GM21360 (cell line): ENCODE results near the gene FNDC3B.

ENCODE experiments used
- ATAC-seq: cut with Tn5 transposase; IDR thresholded peaks from one replicate; pipeline ENCODE4 v1.9.1; 2021; ENCODE audit warnings: mild to moderate bottlenecking, moderate library complexity; ENCODE audit not compliant: unreplicated experiment

The FNDC3B gene

DNA sequence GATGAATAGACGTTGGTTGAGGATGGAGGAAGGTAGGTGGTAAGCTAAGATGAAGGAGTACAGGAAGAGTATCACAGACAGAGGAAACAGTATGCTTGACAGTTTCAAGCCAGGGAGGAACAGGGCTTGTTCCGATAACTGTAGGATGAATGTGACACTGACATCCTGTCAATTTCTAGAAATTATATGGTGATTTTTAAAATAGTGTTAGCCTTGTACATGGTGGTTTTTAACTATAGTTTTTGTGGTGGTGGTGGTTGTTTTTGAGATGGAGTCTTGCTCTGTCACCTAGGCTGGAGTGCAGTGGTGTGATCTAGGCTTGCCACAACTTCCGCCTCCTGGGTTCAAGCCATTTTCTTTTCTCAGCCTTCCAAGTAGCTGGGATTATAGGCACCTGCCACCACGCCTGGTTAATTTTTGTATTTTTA, 92.8 kb downstream of the FNDC3B start:
- ATAC-seq = no peak

DNA sequence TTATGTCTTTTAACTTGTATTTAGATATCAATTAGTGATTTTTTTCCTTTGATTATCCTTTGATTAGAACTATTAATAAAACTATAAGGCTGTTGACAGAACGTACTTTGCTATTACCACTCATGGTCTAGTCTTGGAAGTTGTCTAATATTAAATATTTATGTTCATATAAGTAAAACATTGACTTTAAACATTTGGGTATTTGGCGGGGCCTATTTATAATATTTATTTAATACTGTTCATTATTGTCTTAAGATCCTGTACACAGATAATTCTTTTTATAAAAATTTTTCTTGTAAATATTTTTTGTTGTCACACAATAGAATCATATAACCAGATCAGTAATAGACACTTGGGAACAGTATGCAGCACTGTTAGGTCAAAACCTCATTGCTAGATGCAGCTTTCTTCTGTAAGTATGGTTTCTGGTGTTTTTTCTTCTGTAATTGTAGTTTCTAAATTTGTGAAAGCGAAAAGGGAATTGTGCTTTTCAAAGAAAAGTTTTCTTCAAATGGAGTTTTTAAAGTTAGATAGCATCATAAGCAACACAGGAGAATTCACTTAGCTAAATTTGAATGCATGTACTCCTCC, 93.4 kb downstream of the FNDC3B start:
- no peak for ATAC-seq

DNA sequence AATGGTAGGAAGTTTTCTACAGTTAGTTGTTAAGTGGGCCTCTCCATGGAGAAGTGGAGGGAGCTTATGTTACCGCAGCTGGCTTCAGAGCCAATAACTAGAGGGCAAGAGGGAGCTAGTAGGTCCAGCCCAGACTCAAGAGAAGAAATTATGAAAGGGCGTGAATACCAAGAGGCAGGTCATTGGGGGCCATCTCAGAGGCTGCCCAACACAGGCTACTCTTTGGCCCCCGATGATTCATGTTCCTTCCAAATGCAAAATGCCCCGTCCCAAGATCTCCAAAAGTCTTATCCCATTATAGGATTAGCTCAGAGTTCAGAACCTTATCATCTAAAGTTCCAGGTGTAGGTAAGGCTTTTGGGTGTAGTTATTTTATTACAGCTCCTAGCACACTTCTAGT, 94.5 kb downstream of the FNDC3B start:
- no peak for ATAC-seq

DNA sequence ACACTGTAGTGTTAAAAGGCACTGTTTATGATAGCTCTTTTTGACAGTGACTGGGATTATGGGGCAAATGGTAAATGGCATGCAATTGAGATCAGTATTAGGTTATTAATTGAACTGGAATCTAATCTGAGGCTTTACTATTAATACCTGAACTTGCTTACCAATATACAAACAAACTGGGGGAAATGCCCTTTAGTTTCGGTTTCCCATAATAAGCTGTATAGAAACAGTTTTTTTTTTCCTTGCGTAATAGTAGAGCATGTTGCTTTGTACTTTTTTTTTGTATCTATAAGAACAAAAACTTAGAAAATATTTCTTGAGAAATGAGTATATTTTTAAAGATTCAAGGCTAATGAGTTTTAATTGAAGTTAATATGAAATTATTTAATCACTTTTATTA, 95.0 kb downstream of the FNDC3B start:
- no peak for ATAC-seq

DNA sequence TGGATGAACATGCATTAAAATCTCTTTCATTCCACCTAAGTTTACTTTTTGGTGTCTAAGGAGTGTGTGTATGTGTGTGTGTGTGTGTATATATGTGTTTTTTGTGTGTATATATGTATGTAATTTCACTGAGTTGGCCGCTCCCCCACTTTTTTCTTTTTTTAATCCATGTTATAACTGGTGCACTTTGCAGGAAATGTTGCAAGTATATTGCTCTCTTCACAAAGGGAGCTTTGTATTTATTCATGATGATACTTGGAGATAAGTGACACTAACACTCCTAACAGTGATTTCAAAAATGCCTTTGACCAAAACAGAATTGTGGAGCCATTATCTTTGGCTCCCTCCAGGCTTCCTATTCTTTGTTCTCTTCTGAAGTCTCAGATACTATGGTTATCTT, 95.8 kb downstream of the FNDC3B start:
- no peak for ATAC-seq

DNA sequence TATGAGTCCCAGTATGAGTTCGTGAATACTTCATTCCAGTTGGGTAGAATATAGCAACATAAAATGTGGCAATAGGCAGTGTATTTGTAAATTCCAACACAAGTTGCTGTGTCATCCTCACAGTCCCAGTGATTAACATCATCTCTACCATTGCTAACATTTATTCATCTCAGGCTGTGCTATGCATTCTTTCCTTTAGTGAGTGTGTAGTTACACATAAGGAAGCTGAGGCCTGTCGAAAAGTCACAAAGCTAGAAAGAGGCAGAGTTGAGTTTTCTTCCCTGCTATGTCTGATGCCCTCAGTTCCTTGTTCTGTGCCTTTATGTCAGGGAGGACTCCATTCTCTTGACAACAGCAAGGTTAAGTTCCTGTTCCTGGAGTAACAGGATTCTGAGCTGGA, 96.4 kb downstream of the FNDC3B start:
- ATAC-seq = no peak

DNA sequence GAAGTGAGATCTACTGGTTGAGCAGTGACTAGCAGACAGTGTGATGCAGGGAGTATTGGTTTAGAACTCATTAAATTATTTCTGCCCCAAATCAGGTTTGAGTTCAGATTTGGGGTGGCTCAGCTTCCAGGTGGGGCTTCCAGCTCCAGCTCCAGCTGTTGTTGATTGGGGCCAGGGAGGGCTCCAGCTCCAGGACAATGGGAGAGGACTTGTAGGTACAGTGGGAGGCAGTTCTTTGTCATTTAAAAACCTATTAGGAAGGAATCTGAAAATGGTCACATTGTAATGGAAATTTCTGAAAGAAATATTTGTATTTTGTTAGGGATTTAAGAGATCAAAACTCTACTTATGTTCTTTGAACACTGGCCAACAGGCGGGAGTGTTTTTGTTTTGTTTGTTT, 97.0 kb downstream of the FNDC3B start:
- ATAC-seq = no peak

DNA sequence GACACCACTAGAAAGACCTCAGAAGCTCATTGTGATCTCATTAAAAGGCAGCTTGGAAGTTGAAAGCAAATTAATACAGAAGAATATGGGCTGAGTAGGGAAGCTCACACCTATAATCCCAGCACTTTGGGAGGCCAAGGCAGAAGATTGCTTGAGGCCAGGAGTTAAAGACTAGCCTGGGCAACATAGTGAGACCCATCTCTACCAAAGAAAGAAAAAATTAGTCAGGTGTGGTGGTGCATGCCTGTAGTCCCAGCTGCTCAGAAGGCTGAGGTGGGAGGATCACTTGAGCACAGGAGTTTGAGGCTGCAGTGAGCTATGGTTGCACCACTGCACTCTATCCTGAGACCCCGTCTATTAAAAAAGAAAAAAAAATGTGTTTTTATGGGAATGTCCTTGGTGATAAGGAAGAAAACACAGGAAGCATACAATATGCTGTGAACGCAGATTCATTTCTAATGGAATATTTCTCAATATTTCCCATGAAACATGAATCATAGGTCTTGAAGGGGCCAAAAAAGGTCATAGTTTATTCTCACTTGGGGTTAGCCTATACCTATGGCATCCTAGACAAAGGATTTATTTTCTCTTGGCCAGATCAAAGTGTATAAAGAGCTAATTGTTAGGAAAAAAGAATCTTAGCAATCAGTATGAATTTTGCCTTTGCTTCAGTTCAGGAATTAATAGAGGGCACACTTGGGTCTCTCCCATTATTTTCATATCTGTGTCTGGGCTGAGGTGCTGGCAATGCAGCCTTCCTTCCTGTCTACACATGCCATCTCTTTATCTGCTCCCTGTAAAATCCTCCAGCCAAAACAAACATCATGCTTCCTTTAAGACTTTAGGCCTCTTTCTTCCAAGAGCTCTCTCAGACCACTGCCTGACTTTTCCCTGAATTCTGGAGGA, 98.2 kb downstream of the FNDC3B start:
- ATAC-seq = no peak

DNA sequence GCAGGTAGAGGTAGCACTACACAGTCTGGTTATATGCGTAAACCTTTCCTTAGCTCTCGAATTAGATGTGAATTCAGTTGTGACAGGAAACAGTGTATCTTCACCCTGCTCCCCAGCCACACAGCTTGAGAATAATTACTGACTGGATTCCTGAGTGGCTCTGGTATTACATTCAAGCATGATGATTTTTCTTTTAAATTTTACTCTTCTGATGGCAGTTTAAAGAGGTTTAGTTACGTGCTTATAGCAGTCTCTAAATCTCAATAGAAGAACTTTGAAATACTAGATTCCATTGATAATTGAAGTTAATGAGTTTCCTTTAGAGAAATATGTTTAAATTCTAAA, 98.8 kb downstream of the FNDC3B start:
- ATAC-seq = no peak

DNA sequence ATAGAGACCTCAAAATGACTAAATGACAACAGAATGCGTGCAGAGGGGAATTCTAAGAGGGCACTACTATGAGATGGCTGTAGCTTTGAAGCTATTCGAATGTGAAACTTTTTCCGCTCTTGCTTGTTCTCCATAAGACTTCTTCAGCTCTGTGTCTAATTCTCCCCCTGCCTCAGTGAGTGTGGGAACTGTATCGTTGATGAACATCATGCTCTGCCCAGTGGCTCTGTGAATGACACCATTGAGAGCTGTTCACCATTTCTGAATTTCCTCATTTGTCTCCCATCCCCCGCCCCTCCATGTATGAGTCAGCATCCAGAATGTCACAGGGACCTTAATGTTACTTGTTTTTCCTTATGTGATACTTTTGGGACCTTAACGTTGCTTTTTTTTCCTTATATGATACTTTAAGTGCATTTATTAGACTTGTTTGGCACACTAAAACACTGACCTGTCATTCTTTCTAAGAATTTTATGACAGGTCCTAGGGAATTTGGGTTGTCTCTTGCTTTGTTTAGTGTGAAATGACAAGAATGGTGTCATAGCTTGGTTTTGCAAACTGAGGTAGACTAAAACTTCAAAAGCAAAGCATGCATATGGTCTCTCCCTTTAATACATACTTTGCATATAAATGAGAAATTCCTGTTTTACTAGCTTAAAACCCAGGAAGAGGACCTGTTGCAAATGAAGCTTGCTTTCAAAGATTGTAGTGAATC, 99.6 kb downstream of the FNDC3B start:
- peak; percentile 52 for ATAC-seq

DNA sequence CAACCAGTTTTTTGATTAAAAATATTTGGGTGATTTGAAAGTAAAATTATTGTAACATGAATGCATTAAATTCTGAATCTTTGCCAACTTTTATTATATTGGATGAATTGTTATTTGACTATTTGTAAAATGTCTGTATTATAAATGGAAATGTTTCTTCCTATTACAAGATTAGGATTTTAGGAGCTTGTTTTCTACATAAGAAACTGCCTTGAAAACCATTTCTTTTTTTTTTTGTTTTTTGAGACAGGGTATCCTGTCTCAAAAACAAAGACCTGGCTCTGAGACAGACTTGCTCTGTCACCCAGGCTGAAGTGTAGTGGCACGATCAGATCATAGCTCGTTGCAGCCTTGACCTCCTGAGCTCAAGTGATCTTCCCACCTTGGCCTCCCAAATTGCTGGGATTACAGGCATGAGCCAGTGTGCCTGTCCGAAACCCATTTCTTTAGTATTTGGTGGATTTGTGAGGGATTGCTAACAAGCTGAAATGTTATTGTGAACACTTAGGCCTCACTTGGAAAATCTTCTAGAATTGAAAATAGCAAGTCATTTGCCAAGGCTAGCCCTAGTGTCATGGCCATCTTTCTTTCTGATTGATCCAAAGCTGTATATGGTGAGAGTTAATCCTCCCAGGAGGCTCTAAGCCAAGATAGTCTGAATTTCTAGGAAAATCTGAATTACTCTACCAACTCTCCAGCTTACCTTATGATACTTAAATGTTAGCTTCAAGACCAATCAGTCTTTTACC, 100.3 kb downstream of the FNDC3B start:
- no peak for ATAC-seq

DNA sequence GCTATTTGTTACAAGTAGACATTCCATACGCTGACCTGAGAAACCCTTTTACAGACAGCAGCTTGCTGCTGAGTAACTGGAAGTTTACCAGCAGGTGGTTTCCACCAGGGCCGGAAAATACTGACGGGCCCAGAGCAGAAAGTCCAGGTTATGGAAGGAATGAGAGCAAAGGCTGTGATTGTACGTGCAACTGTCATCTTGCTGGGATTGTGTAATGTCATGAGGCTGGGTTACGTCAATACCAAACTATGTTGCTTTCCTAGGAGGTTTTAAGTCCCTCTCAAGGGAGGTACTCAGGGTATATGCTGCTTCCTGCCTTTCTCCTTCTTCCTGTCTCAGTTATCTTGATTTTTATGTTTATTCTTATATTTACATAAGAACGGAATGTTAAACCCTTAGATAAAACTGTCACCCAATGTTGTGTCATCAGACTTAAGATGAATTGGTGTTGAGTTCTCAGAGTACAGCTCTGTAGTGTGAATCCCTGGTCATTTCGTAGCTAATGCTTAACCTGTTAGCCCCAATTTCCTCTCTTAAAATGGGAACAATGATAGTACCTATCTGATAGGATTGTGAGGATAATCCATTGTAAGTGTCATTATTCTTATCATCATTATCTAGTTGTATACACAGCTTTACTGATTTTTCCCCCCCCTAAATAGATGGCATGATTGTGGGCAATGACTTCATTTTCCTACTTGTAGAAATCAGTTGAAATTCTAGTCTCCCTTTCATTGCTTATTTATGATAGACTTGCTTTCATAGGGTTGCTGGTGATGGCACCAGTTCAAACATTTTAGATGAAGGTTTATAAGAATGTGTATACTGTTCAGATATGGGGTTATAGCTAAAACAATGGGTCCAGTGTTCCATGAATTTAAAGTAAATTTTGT, 101.4 kb downstream of the FNDC3B start:
- no peak for ATAC-seq

DNA sequence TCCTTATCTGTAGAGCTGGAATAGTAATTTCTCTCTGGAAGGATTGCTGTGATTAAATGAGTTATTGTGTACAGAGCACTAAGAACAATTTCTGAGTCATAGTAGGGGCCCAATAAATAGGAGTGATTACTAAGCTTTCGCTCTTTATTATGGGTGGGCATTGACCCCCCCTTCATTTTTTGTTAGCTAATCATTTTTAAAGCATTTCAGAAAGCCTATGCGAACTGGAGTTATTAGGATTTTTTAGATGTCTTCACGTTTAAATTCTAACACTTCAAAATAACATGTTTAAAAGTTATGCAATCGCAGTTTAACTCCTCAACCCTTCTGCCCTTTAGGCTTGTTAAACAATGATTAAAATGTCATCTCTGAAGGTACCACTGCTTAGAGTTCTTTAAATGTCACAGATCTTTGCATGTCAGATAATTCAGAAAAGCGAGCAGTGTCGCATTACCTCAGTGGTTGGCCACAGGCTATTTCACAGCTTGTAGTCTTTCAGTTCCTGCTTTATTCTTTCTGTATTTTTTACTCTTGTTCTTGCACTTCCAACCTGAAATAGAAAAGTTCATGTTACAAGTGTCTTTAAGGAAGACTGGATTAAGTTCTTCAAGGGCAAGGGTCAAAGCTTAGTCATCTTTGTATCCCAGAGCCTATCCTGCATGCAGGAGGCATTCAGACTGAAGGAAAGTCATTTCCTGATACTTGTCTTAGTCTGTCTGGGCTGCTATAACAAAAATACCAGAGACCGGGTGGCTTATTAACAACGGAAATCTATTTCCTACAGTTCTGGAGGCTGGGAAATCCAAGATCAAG, 102.9 kb downstream of the FNDC3B start:
- peak; percentile 70 for ATAC-seq

DNA sequence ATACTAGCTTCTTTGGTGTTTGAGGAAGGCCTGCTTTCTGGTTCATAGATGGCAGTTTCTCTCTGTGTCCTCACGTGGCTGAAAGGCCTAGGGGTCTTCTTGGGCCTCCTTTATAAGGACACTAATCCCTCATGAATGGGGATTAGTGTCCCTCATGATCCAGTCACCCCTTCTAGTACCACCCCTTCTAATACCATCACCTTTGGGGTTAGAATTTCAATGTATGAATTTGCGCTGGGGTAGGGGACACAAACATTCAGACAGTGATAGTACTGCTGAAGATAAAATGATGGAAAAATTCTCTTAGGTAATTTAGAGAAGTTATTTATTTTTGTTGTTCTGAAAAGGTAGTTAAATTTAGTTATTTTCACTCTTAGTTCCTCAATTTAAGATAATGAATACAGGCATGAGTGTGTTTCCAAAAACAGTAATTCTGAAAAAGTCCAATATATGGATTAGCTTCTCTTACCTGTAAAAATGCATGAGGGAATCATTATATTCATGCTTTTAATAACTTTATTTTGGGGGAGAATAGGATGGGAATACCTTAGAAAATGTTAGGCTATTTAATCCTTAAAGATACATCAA, 103.6 kb downstream of the FNDC3B start:
- ATAC-seq = no peak

DNA sequence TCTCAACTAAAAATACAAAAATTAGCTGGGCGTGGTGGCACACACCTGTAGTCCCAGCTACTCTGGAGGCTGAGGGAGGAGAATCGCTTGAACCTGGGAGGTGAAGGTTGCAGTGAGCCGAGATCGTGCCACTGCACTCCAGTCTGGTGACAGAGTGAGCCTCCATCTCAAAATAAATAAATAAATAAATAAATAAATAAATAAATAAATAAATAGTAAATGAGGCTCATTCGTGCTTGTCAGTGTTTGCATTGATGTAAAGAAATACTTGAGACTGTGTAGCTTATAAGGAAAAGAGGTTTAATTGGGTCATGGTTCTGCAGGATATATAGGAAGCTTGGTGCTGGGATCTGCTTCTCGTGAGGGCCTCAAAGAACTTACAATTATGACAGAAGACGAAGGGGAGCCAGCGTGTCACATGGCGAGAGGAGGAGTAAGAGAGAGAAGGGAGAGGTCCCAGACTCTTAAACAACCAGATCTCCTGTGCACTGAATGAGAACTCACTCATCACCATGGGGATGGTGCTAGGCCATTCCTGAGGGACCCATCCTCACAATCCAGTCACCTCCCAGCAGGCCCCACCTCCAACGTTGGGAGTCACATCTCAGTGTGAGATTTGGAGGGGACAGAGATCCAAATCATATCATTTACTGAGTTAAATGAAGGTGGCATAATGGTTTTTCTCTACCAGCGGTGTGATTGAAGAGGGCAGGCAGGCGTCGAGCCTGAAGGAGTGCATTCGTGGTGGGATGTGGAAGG, 104.5 kb downstream of the FNDC3B start:
- ATAC-seq = no peak

DNA sequence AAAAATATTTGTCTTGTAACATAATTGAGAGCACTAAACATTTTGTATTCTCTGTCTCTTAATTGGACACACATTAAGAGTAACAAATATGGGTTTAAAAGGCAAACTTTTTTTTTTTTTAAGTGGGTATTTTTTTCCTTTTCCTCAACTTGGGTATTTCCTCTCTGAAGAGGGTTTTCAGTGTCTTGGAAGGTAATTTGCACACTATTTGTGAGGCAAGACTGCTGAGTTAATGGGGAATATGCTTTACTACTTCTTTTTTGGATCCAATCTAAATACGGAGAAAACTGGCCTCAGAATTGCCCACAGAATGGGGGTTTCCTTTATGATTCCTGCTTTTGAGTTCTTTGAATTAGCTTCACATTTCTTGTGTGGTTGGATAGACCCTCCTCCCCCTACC, 105.2 kb downstream of the FNDC3B start:
- ATAC-seq = no peak

DNA sequence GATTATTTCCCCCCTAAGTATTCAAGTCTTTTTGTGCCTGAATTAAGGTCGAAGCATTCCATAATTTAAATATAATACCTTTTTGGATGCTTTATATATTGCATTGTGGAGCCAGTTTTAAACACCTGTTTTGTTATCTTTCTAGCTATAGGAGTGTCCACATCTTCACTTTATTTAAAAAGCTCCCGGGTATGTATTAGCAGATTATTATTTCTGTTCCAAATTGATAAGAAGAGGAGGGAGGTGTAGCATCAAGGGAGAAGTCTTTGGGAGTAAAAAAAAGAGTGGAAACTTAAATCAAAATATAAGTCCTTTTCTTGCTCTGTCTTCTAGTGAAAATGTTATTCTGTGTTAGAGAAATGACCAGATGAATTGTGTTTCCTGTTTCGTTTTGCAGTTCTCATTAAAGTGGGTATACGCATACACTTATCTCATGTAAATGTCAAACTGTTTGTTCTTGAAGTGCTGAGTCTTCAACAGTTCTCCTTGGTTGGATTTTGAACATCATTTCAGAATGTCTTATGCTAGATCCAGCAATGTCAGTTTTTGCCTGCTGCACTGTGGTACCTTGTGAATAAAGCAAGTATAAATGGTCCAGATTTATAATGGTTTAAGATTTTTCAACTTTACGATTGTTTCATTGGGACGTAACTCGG, 105.8 kb downstream of the FNDC3B start:
- peak; percentile 48 for ATAC-seq

DNA sequence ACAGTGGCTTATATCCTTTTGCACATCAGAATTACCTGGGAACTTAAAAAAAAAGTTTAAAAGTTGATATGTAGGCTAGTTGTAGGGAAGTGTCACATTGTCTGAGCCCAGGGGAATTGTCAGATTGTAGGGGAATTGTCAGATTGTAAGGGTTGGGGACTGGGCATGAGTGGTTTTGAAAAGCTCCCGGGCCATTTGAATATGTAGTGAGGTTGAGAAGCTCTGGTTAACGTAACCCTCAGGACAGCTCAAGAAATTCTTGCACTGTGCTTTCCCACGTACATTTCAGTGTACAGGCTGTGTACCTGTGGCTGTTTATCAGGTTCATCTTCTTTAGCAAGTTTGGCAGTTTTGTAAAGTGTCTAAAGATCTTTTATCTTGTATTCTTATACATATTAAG, 107.0 kb downstream of the FNDC3B start:
- no peak for ATAC-seq
